SK-N-DZ (cell line): ENCODE data around the gene IQSEC3.

Experiments
- DNase-seq: peaks from one replicate; pipeline ENCODE4 v3.0.0-alpha.2; 2015; ENCODE audit warnings: low spot score

Gene IQSEC3

GRCh38 chr12:197347-197746 lies 130.8 kb downstream of the IQSEC3 start:
- no peak for DNase-seq

DNA sequence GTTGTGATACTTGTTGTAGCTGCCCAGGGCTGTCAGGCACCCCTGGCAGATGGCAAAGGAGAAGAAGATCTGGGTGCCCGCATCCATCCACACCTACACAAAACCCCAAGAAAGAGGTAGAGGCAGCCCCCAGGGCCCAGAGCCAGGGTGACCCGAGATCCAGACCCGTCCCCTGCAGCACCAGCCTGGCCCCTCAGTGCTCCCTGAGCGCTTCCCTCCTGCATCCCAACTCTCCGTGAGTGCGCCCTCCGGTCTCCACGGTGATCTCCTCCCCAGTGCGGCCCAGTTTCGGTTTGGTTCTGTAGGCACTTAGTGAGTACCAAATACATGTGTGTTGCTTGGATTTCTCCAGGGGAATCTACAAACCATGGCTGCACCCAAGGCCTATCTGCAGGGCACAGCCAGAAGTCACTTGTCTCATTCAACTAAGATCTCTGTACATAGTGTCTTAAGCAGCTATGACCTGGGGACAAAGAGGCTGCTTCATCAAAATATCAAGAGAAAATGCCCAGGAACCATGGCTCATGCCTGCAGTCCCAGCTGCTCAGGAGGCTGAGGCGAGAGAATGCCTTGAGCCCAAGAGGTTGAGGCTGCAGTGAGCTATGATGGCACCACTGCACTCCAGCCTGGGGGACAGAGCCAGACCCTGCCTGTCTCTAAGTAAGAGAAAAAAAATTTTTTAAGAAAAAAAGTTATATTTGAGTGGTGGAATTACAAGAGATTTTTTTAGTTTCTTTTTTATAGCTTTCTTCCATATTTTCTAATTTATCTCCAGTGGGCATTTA lies 131.5 kb downstream of the IQSEC3 start:
- DNase-seq: no peak

- no peak for DNase-seq
Measured at GRCh38 chr12:198705-199104, 132.1 kb downstream of the IQSEC3 start.

DNA sequence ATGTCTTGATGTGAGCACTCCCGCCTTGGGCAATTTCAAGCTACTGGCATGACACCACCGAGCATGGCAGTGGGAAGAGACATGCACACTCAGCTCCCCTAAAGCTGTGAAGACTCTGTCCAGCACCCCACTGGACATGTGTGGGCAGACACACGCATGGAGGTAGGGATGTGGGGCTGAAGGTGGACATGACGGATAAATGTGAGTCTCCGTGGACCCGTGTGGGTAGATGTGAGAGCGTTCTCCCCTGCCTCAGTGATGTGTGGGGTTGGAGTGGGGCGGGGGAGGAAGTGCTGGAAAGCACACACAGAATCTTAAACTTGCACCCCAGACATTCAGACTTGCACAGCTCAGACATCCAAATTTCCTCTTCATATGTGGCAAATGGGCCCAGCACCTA lies 134.8 kb downstream of the IQSEC3 start:
- no peak for DNase-seq

DNA sequence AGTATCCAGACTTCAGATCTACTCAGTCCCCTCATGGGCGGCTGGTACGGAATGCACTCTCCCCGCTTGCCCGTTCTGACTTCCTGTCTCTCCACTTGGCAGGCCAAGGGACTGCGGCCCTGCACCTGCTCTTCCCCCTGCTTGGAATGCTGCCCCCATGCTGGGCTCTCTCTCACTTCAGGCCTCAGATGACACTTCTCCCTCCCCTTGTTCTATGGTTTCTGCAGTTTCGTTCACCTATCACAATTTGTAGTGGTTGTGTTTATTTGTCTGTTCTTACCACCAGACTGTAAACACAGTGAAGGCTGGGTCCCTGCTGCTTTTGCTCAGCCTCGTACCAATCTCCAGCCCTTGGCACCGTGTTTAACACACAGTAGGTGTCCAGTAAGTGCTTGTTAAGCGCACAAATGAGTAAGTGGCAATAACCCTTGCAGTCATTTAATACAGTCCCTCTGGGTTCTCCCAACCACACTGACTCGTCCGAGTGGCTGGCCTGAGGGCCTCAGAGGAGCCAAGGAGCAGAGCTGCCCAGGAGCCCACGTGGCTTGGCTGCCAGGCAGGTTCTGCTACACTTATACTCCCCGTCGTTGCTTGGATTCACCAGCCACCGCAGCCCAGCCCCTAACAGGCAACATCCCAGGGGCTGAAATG lies 135.6 kb downstream of the IQSEC3 start:
- no peak for DNase-seq

DNA sequence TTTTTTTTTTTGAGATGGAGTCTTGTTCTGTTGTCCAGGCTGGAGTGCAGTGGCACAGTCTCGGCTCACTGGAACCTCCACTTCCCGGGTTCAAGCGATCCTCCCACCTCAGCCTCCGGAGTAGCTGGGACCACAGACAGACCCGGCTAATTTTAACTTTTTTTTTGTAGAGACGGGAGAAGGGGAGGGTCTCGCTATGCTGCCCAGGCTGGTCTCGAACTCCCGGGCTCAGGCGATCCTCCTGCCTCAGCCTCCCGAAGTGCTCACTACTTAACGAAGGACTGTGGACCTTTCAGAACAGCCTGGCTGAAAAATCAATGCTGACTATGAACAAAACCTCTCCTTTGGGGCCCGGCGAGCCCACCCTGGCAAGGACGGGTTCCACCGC lies 136.5 kb downstream of the IQSEC3 start:
- no peak for DNase-seq

GRCh38 chr12:203462-204260 lies 137.1 kb downstream of the IQSEC3 start:
- no peak for DNase-seq

DNA sequence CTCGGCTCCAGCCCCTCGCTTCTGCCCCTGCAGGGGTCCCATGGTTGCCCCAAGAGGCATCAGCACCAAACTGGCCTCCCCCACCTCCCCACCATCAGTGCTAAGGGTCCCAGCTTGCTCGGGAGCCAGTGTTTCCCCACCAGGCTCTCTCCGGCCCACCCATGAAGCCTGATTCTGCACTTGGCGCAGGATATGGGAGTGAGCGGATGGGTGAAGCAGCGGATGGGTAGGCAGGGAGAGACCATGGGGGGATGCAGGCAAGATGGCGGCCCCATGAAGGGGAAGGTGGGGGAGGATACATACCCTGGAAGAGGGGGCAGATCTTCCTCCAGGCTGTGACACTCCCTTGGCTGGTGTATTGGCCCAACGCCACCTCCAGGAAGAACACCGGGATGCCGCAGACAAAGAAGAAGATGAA lies 137.7 kb downstream of the IQSEC3 start:
- no peak for DNase-seq

DNA sequence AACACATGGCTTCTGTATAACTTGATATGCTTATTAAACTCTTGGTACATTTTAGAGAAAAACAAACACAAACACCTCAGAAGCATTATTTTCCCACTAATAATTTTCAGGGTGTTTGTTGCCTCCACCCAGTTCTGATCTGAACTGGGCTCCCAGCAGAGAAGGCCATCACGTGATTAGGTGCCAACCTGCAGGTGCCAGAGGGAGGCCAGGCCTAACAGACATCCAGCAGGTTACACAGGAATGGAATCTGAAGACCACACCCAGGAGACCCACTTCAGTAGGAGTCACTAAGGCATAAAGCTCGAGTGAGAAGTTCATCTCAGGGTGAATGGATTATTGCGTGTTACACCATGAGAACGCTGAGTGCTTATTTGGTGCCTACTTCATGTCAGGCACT lies 138.5 kb downstream of the IQSEC3 start:
- DNase-seq: no peak

GRCh38 chr12:206746-207440 lies 140.3 kb downstream of the IQSEC3 start:
- DNase-seq: no peak

GRCh38 chr12:207804-208203 lies 141.2 kb downstream of the IQSEC3 start:
- DNase-seq: no peak

- no peak for DNase-seq
Measured at GRCh38 chr12:208813-209212, 142.2 kb downstream of the IQSEC3 start.

- no peak for DNase-seq
Measured at GRCh38 chr12:209246-209645, 142.7 kb downstream of the IQSEC3 start.

DNA sequence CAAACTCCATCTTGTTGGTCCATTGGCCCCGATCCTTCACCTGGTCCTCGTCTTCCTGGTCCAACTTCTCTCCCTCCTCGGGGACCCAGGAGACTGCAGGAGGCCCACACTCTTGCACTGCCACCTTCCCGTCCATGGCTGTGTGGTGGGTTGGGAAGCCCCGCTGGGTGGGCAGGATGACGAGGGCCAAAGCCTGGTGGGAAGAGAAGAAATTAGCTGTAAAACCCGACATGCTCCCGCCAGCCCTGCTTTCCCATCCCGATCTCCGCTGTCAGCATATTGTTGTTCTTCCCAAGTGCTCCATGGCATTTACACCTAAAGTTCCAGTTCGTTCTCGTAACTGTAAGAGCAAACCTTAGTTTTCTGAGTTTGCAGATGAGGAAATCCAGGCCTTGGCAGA lies 143.3 kb downstream of the IQSEC3 start:
- no peak for DNase-seq

DNA sequence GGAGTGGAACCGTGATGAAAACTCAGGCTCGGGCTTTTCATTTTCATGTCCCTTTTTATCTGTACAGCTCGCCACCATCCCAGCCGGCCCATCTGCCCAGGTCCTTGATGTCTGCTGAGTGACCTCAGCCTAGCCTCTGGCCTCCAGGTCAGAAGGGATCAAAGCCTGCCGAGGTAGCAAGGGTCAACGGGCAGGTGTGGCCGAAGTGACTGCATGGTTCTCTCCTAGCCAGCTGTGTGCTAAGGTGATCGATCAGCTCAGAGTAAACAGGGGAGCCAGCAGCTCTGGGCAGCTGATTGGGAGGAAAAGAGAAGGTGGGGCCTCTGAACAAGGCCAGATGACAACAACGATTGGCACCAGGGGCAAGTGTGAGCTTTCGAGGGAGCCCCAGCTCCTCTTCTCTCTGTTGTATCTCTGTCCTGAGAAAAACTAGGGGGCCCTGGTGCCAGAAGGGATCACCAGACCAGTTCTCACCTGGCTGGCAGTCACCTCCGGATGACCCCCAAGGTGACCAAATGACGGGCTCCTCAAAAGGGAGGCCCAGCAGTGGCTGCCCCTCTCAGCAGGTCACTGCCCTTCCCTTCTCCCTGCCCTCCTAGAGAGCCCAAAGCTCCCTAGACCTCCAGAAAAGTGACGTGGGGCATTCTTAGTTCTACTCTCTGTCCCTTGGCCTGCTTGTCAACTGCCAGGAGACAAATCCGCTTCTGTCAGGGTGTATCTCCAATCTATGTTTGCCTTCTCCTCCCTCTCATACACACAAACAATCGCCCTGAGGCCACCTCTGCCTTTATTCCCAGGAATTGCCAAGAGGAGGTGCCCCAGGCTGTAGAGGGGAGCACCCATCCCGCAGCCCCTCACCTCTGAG lies 143.9 kb downstream of the IQSEC3 start:
- no peak for DNase-seq

GRCh38 chr12:211142-211465 lies 144.5 kb downstream of the IQSEC3 start:
- DNase-seq: no peak

- no peak for DNase-seq
Measured at GRCh38 chr12:211639-212414, 145.3 kb downstream of the IQSEC3 start.

- no peak for DNase-seq
Measured at GRCh38 chr12:212415-212714, 145.8 kb downstream of the IQSEC3 start.

GRCh38 chr12:212715-213526 lies 146.4 kb downstream of the IQSEC3 start:
- no peak for DNase-seq

DNA sequence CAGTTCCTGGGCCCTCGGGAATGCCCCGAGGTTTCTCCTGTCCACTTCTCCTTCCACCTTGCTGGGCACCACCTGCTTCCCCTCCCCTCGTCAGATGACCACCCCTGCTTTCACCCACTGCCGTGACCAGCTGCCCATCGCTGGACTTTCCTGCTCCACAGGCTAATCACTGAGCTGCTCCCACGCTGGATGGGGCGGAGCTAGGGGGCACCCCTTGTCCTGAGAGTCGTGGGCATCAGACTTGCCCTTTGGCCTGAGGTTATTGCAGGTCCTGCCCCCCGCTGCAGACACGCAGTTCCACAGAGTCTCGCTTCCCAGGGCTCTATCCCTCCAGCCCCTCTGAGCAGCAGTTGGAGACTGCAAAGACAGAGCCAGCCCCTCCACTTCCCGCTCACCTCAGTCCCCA lies 147.0 kb downstream of the IQSEC3 start:
- no peak for DNase-seq
